Activated CD4-positive, alpha-beta memory T cell treated with anti-CD3 and anti-CD28 coated beads, Interleukin-2, amount 10 ng/mL, durations not matched to agents 7 days and 5 days (primary cell): Measurements from ENCODE around the gene INPP5A. TPM values are rescaled to one million over a fixed set of nuclear protein-coding genes. Genes with fewer than 3 reads are reported as not detected.

Experiments
- CTCF ChIA-PET: fragments of 350-600 bp; sonication (Branson Sonifier 250); formaldehyde crosslinking; loops from one replicate; lab custom pipeline; 2021; ENCODE audit warnings: antibody characterized with exemption, inconsistent platforms; lab: Charles Lee
- POLR2A ChIA-PET: fragments of 350-600 bp; sonication (Branson Sonifier 250); formaldehyde crosslinking; loops from one replicate; lab custom pipeline; 2021; ENCODE audit warnings: antibody characterized with exemption; lab: Charles Lee
- DNase-seq: peaks from one replicate; pipeline ENCODE4 v3.0.0-alpha.2; 2020
- H3K27ac Mint-ChIP-seq: one replicate; pipeline ENCODE4 v1.8.0; 2021; ENCODE audit warnings: mild to moderate bottlenecking, mixed read lengths
- H3K27me3 Mint-ChIP-seq: one replicate; pipeline ENCODE4 v1.8.0; 2021; ENCODE audit warnings: mixed read lengths
- H3K36me3 Mint-ChIP-seq: one replicate; pipeline ENCODE4 v1.8.0; 2021; ENCODE audit warnings: low read depth, mixed read lengths
- H3K4me1 Mint-ChIP-seq: one replicate; pipeline ENCODE4 v1.8.0; 2021; ENCODE audit warnings: mixed read lengths
- H3K4me3 Mint-ChIP-seq: one replicate; pipeline ENCODE4 v1.8.0; 2021; ENCODE audit warnings: mild to moderate bottlenecking, mixed read lengths
- H3K9me3 Mint-ChIP-seq: one replicate; pipeline ENCODE4 v1.8.0; 2021; ENCODE audit warnings: mixed read lengths
- total RNA-seq, 2 experiments: library from RNA; stranded (reverse); gene quantifications; one replicate each; pipeline ENCODE4 v1.2.3, GENCODE V29; 2021

INPP5A gene
- total RNA-seq, 2 experiments from 2014 or later = 9.3 to 9.5 TPM

GRCh38 chr10:132714096-132714985 lies 176.8 kb downstream of the INPP5A start:
- DNase-seq = no peak
- no peak overlapping the region for H3K4me3 Mint-ChIP-seq
- CTCF ChIA-PET = no interaction called here

GRCh38 chr10:132714986-132715775 lies 177.6 kb downstream of the INPP5A start:
- peaks cover 13% of the 10 kb centered on the region for H3K9me3 Mint-ChIP-seq
- H3K4me3 Mint-ChIP-seq = no peak overlapping the region
- CTCF ChIA-PET = no interaction called here
- no peaks in the 10 kb centered on the region for H3K27me3 Mint-ChIP-seq
- no peak for DNase-seq
- POLR2A ChIA-PET = no interaction called here
- H3K4me1 Mint-ChIP-seq = no peaks in the 10 kb centered on the region
- H3K36me3 Mint-ChIP-seq = no peaks in the 10 kb centered on the region
- H3K27ac Mint-ChIP-seq = no peak overlapping the region

More at GRCh38 chr10:132714096-132714985, 176.8 kb downstream of the INPP5A start:
- Mint-ChIP-seq H3K9me3 (peaks cover 13% of the 10 kb centered on the region), H3K36me3 (no peaks in the 10 kb centered on the region), H3K27me3 (no peaks in the 10 kb centered on the region), H3K27ac (no peak overlapping the region), H3K4me1 (no peaks in the 10 kb centered on the region)
- POLR2A ChIA-PET = no interaction called here

GRCh38 chr10:132715776-132716680 lies 178.4 kb downstream of the INPP5A start:
- Mint-ChIP-seq H3K27me3 (no peaks in the 10 kb centered on the region), H3K27ac (no peak overlapping the region), H3K4me1 (no peaks in the 10 kb centered on the region), H3K4me3 (no peak overlapping the region), H3K9me3 (peaks cover 13% of the 10 kb centered on the region), H3K36me3 (no peaks in the 10 kb centered on the region)
- no peak for DNase-seq
- CTCF ChIA-PET = no interaction called here
- POLR2A ChIA-PET = no interaction called here

- Mint-ChIP-seq H3K9me3 (peaks cover 11% of the 10 kb centered on the region), H3K4me1 (no peaks in the 10 kb centered on the region), H3K27me3 (no peaks in the 10 kb centered on the region), H3K27ac (no peak overlapping the region), H3K4me3 (no peak overlapping the region), H3K36me3 (no peaks in the 10 kb centered on the region)
- DNase-seq = no peak
- ChIA-PET CTCF (no interaction called here), POLR2A (no interaction called here)
These were observed 179.3 kb downstream of the INPP5A start for GRCh38 chr10:132716691-132717490.

- DNase-seq = no peak
- ChIA-PET POLR2A (no interaction called here), CTCF (no interaction called here)
- Mint-ChIP-seq H3K27ac (no peak overlapping the region), H3K9me3 (no peaks in the 10 kb centered on the region), H3K27me3 (no peaks in the 10 kb centered on the region), H3K36me3 (no peaks in the 10 kb centered on the region), H3K4me1 (no peaks in the 10 kb centered on the region), H3K4me3 (no peak overlapping the region)
These were observed 184.1 kb downstream of the INPP5A start for GRCh38 chr10:132721725-132722124.

- ChIA-PET POLR2A (no interaction called here), CTCF (no interaction called here)
- Mint-ChIP-seq H3K4me3 (no peak overlapping the region), H3K27ac (no peak overlapping the region), H3K9me3 (no peaks in the 10 kb centered on the region), H3K36me3 (no peaks in the 10 kb centered on the region), H3K4me1 (no peaks in the 10 kb centered on the region), H3K27me3 (no peaks in the 10 kb centered on the region)
- DNase-seq = no peak
These were observed 185.1 kb downstream of the INPP5A start for GRCh38 chr10:132722394-132723329.

- no peak for DNase-seq
- POLR2A ChIA-PET = no interaction called here
- H3K4me1 Mint-ChIP-seq = no peaks in the 10 kb centered on the region
- H3K4me3 Mint-ChIP-seq = no peak overlapping the region
- no peaks in the 10 kb centered on the region for H3K27me3 Mint-ChIP-seq
- no peaks in the 10 kb centered on the region for H3K9me3 Mint-ChIP-seq
- no peak overlapping the region for H3K27ac Mint-ChIP-seq
- no peaks in the 10 kb centered on the region for H3K36me3 Mint-ChIP-seq
- CTCF ChIA-PET = no interaction called here
These were observed 185.9 kb downstream of the INPP5A start for GRCh38 chr10:132723330-132723970.

- Mint-ChIP-seq H3K4me1 (no peaks in the 10 kb centered on the region), H3K27me3 (no peaks in the 10 kb centered on the region), H3K27ac (no peak overlapping the region), H3K36me3 (no peaks in the 10 kb centered on the region), H3K9me3 (no peaks in the 10 kb centered on the region), H3K4me3 (no peak overlapping the region)
- CTCF ChIA-PET = no interaction called here
- DNase-seq = no peak
- POLR2A ChIA-PET = no interaction called here
These were observed 186.9 kb downstream of the INPP5A start for GRCh38 chr10:132724446-132724845.

GRCh38 chr10:132725202-132725601 lies 187.6 kb downstream of the INPP5A start:
- ChIA-PET CTCF (no interaction called here), POLR2A (no interaction called here)
- no peaks in the 10 kb centered on the region for H3K36me3 Mint-ChIP-seq
- DNase-seq = no peak
- H3K27ac Mint-ChIP-seq = no peak overlapping the region
- H3K4me3 Mint-ChIP-seq = no peak overlapping the region
- no peaks in the 10 kb centered on the region for H3K27me3 Mint-ChIP-seq
- no peaks in the 10 kb centered on the region for H3K4me1 Mint-ChIP-seq
- no peaks in the 10 kb centered on the region for H3K9me3 Mint-ChIP-seq

- H3K36me3 Mint-ChIP-seq = no peaks in the 10 kb centered on the region
- no peaks in the 10 kb centered on the region for H3K9me3 Mint-ChIP-seq
- no peaks in the 10 kb centered on the region for H3K4me1 Mint-ChIP-seq
- CTCF ChIA-PET = no interaction called here
- DNase-seq = no peak
- no peak overlapping the region for H3K4me3 Mint-ChIP-seq
- H3K27me3 Mint-ChIP-seq = no peaks in the 10 kb centered on the region
- no peak overlapping the region for H3K27ac Mint-ChIP-seq
- POLR2A ChIA-PET = no interaction called here
These were observed 188.6 kb downstream of the INPP5A start for GRCh38 chr10:132726194-132726593.

GRCh38 chr10:132726951-132727350 lies 189.4 kb downstream of the INPP5A start:
- POLR2A ChIA-PET = no interaction called here
- H3K9me3 Mint-ChIP-seq = no peaks in the 10 kb centered on the region
- no peaks in the 10 kb centered on the region for H3K4me1 Mint-ChIP-seq
- no peaks in the 10 kb centered on the region for H3K27me3 Mint-ChIP-seq
- H3K4me3 Mint-ChIP-seq = no peak overlapping the region
- no peaks in the 10 kb centered on the region for H3K36me3 Mint-ChIP-seq
- DNase-seq = no peak
- no peak overlapping the region for H3K27ac Mint-ChIP-seq
- CTCF ChIA-PET = no interaction called here
